GM19467 (cell line): ENCODE data around the gene ZFP2.
"Not testable (repeated sequence)": the region's sequence is repeated elsewhere in the genome, so short reads cannot be mapped to it uniquely, and the experiment has no call there.

ENCODE experiments used
- ATAC-seq: cut with Tn5 transposase; IDR thresholded peaks from one replicate; pipeline ENCODE4 v1.9.1; 2021; ENCODE audit warnings: mild to moderate bottlenecking, moderate library complexity; ENCODE audit not compliant: unreplicated experiment

The ZFP2 gene

GRCh38 chr5:178895615-178896571, at the start of gene ZFP2:
Gene ZFP2 (plus strand): TSS chr5:178895913. CDS start chr5:178931314, 35,401 bp downstream.
- ATAC-seq, result no peak

GRCh38 chr5:178849316-178849715, 46.4 kb upstream of the ZFP2 start:
- no peak for ATAC-seq

GRCh38 chr5:178851951-178852350, 43.8 kb upstream of the ZFP2 start:
- ATAC-seq, result no peak

- no peak for ATAC-seq
Measured at GRCh38 chr5:178854284-178854683, 41.4 kb upstream of the ZFP2 start.

- peak; percentile 99 for ATAC-seq
Measured at GRCh38 chr5:178859625-178860521, 35.8 kb upstream of the ZFP2 start, which contains the start of gene ZNF354B. Gene ZNF354B (plus strand): TSS chr5:178859953. CDS start chr5:178861048, 1,095 bp downstream.

- not testable (repeated sequence) for ATAC-seq
Measured at GRCh38 chr5:178860615-178861014, 35.1 kb upstream of the ZFP2 start.

- no peak for ATAC-seq
Measured at GRCh38 chr5:178861627-178862026, 34.1 kb upstream of the ZFP2 start.

GRCh38 chr5:178866946-178867345, 28.8 kb upstream of the ZFP2 start:
- no peak for ATAC-seq

- ATAC-seq, result no peak
Measured at GRCh38 chr5:178869577-178869976, 26.1 kb upstream of the ZFP2 start.

GRCh38 chr5:178870411-178870810, 25.3 kb upstream of the ZFP2 start:
- ATAC-seq, result no peak

- ATAC-seq, result no peak
Measured at GRCh38 chr5:178872302-178872701, 23.4 kb upstream of the ZFP2 start.

GRCh38 chr5:178883115-178883694, 12.5 kb upstream of the ZFP2 start:
- ATAC-seq, result not testable (repeated sequence)

GRCh38 chr5:178883815-178884430, 11.8 kb upstream of the ZFP2 start:
- ATAC-seq, result no peak

GRCh38 chr5:178899289-178899688, 3.6 kb downstream of the ZFP2 start:
- ATAC-seq, result no peak

GRCh38 chr5:178902849-178903248, 7.1 kb downstream of the ZFP2 start:
- no peak for ATAC-seq

GRCh38 chr5:178931846-178932760, 36.4 kb downstream of the ZFP2 start:
- no peak for ATAC-seq

- ATAC-seq, result no peak
Measured at GRCh38 chr5:178940569-178941360, 45.1 kb downstream of the ZFP2 start, which contains the start of gene ZNF454. Gene ZNF454 (plus strand): TSS chr5:178941198. CDS start chr5:178942792, 1,594 bp downstream.

- no peak for ATAC-seq
Measured at GRCh38 chr5:178941361-178941760, 45.6 kb downstream of the ZFP2 start.
